Measurements from ENCODE around the gene TMEM150B.

Gene TMEM150B

GRCh38 chr19:55369653-55370304 is 44.6 kb upstream of the TMEM150B start:
- Histone ChIP-seq H3K36me3 (no peaks in the 10 kb centered on the region), H3K9me3 (no peaks in the 10 kb centered on the region), H3K27me3 (peaks cover 19% of the 10 kb centered on the region), H3K4me1 (peaks cover 9% of the 10 kb centered on the region), H3K4me3 (ENCODE audit: low read depth, low read length) (peak overlapping the region; percentile 46)
- peak; percentile 85 for DNase-seq
- no peak for TF ChIP-seq CTCF (IDR thresholded peaks at IDR 0.05; ENCODE audit: low read depth, low read length)

- peaks cover 19% of the 10 kb centered on the region for H3K27me3 ChIP-seq
- no peaks in the 10 kb centered on the region for H3K9me3 ChIP-seq
- peak overlapping the region; percentile 26 for H3K4me3 ChIP-seq (ENCODE audit: low read depth, low read length)
- no peak for DNase-seq
- H3K36me3 ChIP-seq = no peaks in the 10 kb centered on the region
- H3K4me1 ChIP-seq = peaks cover 9% of the 10 kb centered on the region
- no peak for TF ChIP-seq CTCF (IDR thresholded peaks at IDR 0.05; ENCODE audit: low read depth, low read length)
Observed at GRCh38 chr19:55368701-55369563, 43.8 kb upstream of the TMEM150B start.

- no peak for TF ChIP-seq CTCF (IDR thresholded peaks at IDR 0.05; ENCODE audit: low read depth, low read length)
- H3K4me1 ChIP-seq = peaks cover 9% of the 10 kb centered on the region
- H3K4me3 ChIP-seq (ENCODE audit: low read depth, low read length) = no peak overlapping the region
- H3K36me3 ChIP-seq = no peaks in the 10 kb centered on the region
- H3K27me3 ChIP-seq = peaks cover 19% of the 10 kb centered on the region
- DNase-seq = no peak
- no peaks in the 10 kb centered on the region for H3K9me3 ChIP-seq
Observed at GRCh38 chr19:55368106-55368505, 43.0 kb upstream of the TMEM150B start.

GRCh38 chr19:55366790-55367189 is 41.6 kb upstream of the TMEM150B start:
- no peak for TF ChIP-seq CTCF (IDR thresholded peaks at IDR 0.05; ENCODE audit: low read depth, low read length)
- Histone ChIP-seq H3K36me3 (no peaks in the 10 kb centered on the region), H3K9me3 (no peaks in the 10 kb centered on the region), H3K4me1 (peaks cover 4% of the 10 kb centered on the region; the same call in 1 of the 2 replicates), H3K27me3 (peaks cover 19% of the 10 kb centered on the region), H3K4me3 (ENCODE audit: low read depth, low read length) (no peak overlapping the region)
- no peak for DNase-seq

GRCh38 chr19:55365964-55366363 is 40.8 kb upstream of the TMEM150B start:
- H3K4me3 ChIP-seq (ENCODE audit: low read depth, low read length) = no peak overlapping the region
- H3K9me3 ChIP-seq = no peaks in the 10 kb centered on the region
- DNase-seq = no peak
- no peak for TF ChIP-seq CTCF (IDR thresholded peaks at IDR 0.05; ENCODE audit: low read depth, low read length)
- peaks cover 17% of the 10 kb centered on the region for H3K27me3 ChIP-seq
- H3K36me3 ChIP-seq = no peaks in the 10 kb centered on the region
- H3K4me1 ChIP-seq = peaks cover 4% of the 10 kb centered on the region; the same call in 1 of the 2 replicates

GRCh38 chr19:55365245-55365644 is 40.1 kb upstream of the TMEM150B start:
- H3K4me1 ChIP-seq = peaks cover 4% of the 10 kb centered on the region; the same call in 1 of the 2 replicates
- no peaks in the 10 kb centered on the region for H3K36me3 ChIP-seq
- H3K9me3 ChIP-seq = no peaks in the 10 kb centered on the region
- no peak overlapping the region for H3K4me3 ChIP-seq (ENCODE audit: low read depth, low read length)
- no peak for TF ChIP-seq CTCF (IDR thresholded peaks at IDR 0.05; ENCODE audit: low read depth, low read length)
- DNase-seq = no peak
- peaks cover 12% of the 10 kb centered on the region for H3K27me3 ChIP-seq
